COLO829 (cell line): Measurements from ENCODE around the gene ALX3.

Source experiments
- DNase-seq: peaks from one replicate; pipeline ENCODE4 v3.0.0; 2012; ENCODE audit warnings: low spot score

Gene ALX3

GRCh38 chr1:110065841-110066240 lies 4.6 kb downstream of the ALX3 start:
- no peak for DNase-seq

- no peak for DNase-seq
These were observed 5.7 kb downstream of the ALX3 start for GRCh38 chr1:110064576-110065337.

- no peak for DNase-seq
These were observed 6.7 kb downstream of the ALX3 start for GRCh38 chr1:110063781-110064180.

- DNase-seq = no peak
These were observed 7.9 kb downstream of the ALX3 start for GRCh38 chr1:110062612-110063011.

GRCh38 chr1:110061341-110061740 lies 9.1 kb downstream of the ALX3 start:
- no peak for DNase-seq

GRCh38 chr1:110060662-110061060 lies 9.8 kb downstream of the ALX3 start:
- DNase-seq = no peak

GRCh38 chr1:110060034-110060661 lies 10.3 kb downstream of the ALX3 start:
- DNase-seq = peak; percentile 29

GRCh38 chr1:110059133-110059863 lies 11.2 kb downstream of the ALX3 start:
- no peak for DNase-seq

GRCh38 chr1:110058591-110058990 lies 11.9 kb downstream of the ALX3 start:
- no peak for DNase-seq

- DNase-seq = no peak
These were observed 12.4 kb downstream of the ALX3 start for GRCh38 chr1:110057963-110058518.

- peak; percentile 30 for DNase-seq
These were observed 13.7 kb downstream of the ALX3 start for GRCh38 chr1:110056776-110057175.

GRCh38 chr1:110056285-110056683 lies 14.2 kb downstream of the ALX3 start:
- DNase-seq = no peak

- no peak for DNase-seq
These were observed 14.8 kb downstream of the ALX3 start for GRCh38 chr1:110055493-110056284.

- peak; percentile 28 for DNase-seq
These were observed 16.7 kb downstream of the ALX3 start for GRCh38 chr1:110053552-110054428.

- no peak for DNase-seq
These were observed 19.2 kb downstream of the ALX3 start for GRCh38 chr1:110051262-110051648.

- no peak for DNase-seq
These were observed 19.7 kb downstream of the ALX3 start for GRCh38 chr1:110050602-110051261.

- DNase-seq = no peak
These were observed 20.5 kb downstream of the ALX3 start for GRCh38 chr1:110049801-110050601.

- DNase-seq = peak; percentile 67
These were observed 21.4 kb downstream of the ALX3 start for GRCh38 chr1:110048923-110049601.

GRCh38 chr1:110048240-110048639 lies 22.2 kb downstream of the ALX3 start:
- no peak for DNase-seq
